Spleen (tissue), 7 donors: Measurements from ENCODE around the gene CYRIA.

Source experiments
- CTCF ChIP-seq, 11 experiments: fragments of 200-600 bp in 7 of 11; fragments of 450-650 bp in 4 of 11; sonication (generic) in 4 of 11; IDR thresholded peaks in 8 of 11; conservative IDR thresholded peaks in 3 of 11; 1 replicate in 7 of 11; 2 replicates in 4 of 11; pipeline versions ENCODE4 v1.4.0 to v1.8.0; 2016 to 2021; ENCODE audit warnings: antibody characterized with exemption in 11 of 11, inconsistent platforms in 4 of 11, mild to moderate bottlenecking in 1 of 11
- POLR2A ChIP-seq, 3 donors: fragments of 450-650 bp; IDR thresholded peaks; one replicate each; pipeline ENCODE4 v1.5.1; 2017; ENCODE audit warnings: antibody characterized with exemption in 3 of 3, mild to moderate bottlenecking in 1 of 3
- POLR2AphosphoS5 ChIP-seq, 3 donors: sonication (generic); formaldehyde crosslinking; IDR thresholded peaks; one replicate each; pipeline ENCODE4 v1.5.1; 2017; ENCODE audit warnings: antibody characterized with exemption in 3 of 3
- donor health status: DM: no; HTN: no; CAD: no; lungs with moderate emphysema.
- donor health status: DM: no; HTN: no; CAD: no.
- donor health status: DM: no; HTN: no; CAD: no.

- TF ChIP-seq CTCF (IDR thresholded peaks at IDR 0.05 in 8 of 11, conservative IDR thresholded peaks at IDR 0.05 in 3 of 11) (peak in 2 of 11 experiments; percentile 13 to 15), POLR2AphosphoS5 (IDR thresholded peaks at IDR 0.05) (peak in 2 of 3 donors; percentile 68 to 70), POLR2A (IDR thresholded peaks at IDR 0.05) (peak in 1 of 3 donors; percentile 10)
These were observed 8.7 kb downstream of the CYRIA start for GRCh38 chr2:16656784-16657391.
